Eye (tissue), 1 donor: ENCODE results near the gene DTD1.

Experiments used
- DNase-seq: peaks from one replicate; pipeline ENCODE4 v3.0.0-alpha.2; 2015

The DTD1 gene

GRCh38 chr20:18666803-18667415 is 79.1 kb downstream of the DTD1 start:
- DNase-seq, result no peak

DNA sequence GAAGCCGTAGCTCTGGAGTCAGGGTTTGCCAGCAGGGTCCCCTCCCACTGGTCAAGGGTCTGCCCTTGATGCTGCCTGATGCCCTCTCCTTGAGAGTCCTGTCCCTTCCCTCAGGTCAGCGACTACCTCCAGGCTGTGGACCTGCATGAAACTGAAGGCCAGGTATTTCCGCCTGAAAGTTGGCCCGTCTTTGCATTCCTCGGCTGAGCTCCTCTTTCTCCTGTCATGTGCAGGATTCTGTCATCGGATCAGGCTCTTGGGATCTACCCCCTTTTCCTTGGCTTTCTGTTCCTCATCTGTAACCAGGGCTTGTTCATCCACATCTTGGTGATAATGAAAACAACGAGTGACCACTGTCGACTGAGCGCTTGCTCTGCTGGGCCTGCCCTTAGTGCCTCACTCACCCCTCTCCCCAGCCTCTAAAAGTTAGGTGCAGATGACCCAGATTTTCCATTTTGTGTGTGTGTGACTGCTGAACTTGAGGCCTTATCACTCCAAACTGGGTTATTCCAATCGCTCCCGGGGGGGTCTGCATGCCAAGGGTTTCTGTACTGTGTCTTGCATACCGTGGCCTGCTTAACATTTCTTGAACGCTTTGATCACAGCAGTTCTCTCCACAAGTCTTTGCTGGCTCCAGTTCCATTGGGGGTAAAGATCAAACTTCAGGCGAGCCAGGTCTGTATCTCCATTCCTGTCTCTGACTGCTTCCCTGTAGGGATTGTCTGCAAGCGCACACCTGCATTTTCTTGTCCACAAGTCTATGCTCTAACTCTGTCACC is 81.6 kb downstream of the DTD1 start:
- no peak for DNase-seq

DNA sequence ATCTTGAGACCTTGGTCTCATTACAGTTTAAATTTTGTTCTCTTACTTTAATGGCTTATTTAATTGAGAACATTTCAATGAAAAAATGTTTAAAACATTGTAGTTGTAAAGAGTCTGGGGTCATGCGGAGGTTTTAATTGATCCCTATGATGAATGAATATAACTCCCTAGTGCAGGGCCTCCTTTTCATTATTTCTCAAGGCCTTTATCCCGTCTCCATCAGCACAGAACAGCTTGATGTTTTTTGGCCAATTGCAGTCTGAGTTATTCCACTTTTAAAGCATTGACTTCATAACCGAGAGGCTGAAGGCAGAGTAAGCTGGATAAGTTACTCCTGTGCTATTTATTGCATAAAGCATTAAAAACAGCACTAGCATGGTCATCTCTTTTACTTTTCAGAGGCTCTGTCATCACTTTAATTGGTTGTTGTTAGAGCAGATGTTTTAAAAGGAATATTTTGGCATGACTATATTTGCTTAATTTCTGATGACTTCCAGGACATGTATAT is 83.4 kb downstream of the DTD1 start:
- no peak for DNase-seq

- peak; percentile 43 for DNase-seq
Measured at GRCh38 chr20:18672834-18673233, 85.0 kb downstream of the DTD1 start.

DNA sequence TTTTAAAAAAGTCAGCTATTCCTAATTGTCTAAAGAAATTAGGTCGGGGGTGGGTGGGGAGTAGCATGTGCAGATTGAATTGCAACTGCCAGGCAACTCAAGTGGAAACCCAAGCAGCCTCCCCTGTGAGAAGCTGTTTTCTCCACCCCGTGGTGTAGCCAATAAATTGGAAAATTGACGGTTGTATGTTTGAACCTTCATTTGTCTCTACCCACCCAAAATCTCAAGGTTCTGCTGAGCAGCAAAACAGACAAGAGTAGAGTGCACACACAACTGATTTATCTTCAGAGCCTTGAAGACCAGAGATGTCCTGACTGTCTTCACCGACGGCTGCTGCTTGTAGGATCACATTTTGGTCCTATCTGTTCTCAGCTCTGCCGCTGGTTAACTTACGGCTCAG is 88.5 kb downstream of the DTD1 start:
- DNase-seq, result peak; percentile 70

- DNase-seq, result no peak
Measured at GRCh38 chr20:18677126-18677525, 89.3 kb downstream of the DTD1 start.

DNA sequence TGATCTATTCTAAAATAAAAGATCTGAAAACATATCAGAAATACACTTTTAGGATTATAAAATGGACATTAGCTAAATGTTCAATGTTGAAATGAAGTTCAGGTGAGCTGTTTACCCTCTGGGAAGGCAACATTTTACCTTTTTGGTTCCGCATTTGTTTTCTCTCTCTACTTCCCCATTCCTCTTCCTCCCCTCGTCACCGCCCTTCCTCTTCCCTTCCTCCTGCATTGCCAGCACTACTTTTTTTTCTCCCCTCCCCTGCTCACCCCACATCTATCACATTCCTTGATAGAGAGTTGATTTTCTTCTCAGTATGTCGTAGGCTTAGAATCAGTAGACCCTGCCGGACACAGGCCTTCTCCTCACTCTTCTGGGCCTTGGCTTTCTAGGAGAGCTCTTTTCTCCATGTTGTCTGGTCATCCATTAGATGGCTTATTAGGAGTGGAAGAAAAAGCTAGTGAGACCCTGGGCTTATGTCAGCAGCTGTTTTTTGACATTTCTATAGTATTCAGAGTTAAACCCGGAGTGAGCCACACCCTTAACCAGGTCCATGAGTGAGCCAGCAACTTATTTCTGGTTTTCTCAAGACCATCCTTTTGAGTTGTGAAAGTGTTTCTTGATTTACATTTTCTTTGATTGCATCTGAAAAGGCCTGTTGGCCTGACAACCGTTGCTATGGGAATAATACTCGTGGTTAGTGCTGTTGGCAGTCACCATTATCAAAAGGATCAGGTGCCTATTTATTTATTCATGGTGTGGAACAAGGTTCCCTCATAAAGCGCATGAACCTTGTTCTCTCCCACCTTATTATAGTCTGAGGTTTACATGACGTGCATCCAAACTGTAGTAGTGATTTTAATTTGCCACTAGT is 90.9 kb downstream of the DTD1 start:
- DNase-seq, result peak; percentile 70

DNA sequence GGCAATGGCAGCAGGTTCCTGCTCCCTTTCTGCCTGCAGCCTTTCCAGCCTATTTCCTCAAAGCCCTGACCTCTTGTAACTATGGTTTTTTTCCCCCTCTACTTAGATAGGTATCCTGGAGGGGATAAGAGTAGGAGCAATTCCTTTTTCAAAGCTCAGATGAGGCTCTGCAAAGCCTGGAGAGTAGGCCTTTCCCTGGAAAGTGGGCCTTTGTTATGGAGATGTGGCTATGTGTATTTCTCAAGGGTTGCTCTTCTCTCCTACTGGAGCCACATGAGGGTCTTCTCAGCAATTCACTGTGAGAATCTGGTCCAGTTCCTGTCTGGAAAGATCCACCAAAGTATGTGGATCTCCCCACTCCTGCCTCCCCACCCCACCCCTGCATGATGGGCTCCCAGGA is 96.0 kb downstream of the DTD1 start:
- DNase-seq, result no peak

DNA sequence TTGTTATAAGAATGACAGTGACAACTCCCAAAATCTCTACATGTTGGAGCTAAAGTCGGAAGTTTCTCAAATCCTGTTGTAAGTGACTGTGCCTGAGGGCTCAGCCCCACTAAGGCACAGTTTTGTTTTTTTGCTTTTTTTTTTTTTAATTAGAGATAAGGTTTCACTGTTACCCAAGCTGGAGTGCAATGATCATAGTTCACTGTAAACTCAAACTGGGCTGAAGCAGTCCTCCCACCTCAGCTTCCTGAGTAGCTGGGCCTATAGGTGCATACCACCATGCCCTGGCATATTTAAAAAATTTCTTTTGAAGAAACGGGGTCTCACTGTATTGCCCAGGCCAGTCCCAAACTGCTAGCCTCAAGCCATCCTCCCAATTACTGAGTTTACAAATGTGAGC is 96.9 kb downstream of the DTD1 start:
- DNase-seq, result no peak

- DNase-seq, result no peak
Measured at GRCh38 chr20:18685406-18685805, 97.6 kb downstream of the DTD1 start.

DNA sequence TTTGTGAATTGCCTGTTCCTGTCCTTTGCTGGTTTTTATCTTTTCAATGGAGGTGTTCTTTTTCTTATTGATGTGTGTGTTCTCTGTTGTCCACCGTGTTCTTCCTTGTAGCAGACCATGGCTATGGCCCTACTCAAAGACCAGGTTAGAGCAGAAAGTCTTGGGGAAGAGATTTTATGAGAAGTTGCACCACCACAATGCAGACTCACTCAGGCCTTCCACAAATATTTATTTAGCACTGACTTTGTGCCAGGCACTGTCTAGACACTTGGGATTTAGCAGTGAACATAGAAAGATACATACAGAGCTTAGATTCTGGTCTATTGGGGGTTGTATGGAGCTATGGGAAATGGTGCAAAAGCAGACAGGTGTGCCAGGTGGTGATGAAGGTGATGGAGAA is 98.8 kb downstream of the DTD1 start:
- no peak for DNase-seq

DNA sequence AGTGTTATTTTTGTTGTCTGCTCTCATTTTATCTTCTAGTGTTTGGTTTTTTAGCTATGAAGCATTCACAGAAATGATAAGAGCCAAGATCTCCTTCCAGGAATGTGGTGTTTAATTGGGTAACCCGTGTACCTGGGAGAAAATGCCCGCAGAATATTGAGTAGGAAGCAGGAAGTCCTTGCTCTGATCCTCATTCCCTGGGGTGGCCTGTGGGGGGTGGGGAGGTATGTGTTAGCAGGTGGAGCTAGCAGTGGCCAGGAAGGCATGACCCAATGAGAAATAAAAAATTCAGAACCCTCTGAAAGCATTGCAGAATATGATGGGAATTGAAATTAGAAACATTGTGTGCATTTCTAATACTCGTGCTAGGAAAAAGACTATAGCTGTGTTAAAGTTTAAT is 100.8 kb downstream of the DTD1 start:
- no peak for DNase-seq

DNA sequence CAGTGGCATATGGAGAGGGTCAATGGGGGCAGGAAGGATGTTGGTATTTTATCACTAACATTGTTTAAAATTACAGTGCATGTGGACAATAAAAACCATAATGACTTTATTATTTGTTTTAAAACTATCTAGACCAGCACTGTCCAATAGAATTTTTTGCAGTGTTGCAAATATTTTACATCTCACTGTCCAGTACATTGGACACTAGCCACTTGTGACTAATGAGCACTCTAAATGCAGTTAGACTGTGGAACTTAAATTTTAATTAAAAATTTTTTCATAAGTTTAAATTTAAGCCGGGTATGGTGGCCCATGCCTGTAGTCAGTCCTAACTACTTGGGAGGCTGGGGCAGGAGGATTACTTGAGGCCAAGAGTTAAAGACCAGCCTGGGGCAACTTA is 101.7 kb downstream of the DTD1 start:
- no peak for DNase-seq

DNA sequence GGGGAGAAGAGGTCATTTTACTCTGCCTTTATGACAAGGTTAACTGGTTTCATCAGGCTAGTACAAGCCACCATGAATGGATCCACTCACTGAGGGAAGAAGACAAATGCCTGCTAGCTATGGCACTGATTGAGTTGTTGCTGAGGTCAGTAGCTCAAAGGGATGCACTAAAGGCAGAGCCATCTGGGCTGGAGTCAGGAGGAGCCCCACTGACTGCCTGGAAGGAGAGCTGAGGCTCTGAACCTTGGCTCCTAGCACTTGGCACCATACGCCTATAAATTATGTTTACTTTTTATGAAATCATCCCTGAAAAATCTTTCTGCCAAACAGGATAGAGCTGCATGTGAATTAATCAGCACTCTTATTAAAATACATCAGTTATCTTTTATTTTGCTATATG is 104.6 kb downstream of the DTD1 start:
- DNase-seq, result no peak

DNA sequence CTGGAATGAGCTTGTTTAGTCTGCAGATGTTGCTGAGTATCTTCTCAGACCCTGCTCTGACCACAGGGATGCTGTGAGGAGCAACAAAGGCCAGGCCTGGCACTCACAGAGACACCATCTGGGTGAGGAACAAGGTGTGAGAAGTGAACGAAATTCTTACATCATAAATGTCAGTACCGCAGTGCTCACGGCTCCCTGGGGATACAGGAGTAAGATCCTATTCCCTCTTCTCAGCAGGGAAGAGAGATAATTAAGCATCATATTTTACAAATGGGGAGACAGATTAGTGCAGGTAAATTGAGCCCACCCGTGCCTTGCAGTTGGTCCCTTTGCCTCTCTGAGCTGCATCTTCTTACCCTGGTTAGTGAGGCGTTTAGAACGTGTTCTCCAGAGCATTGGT is 106.2 kb downstream of the DTD1 start:
- DNase-seq, result peak; percentile 46

DNA sequence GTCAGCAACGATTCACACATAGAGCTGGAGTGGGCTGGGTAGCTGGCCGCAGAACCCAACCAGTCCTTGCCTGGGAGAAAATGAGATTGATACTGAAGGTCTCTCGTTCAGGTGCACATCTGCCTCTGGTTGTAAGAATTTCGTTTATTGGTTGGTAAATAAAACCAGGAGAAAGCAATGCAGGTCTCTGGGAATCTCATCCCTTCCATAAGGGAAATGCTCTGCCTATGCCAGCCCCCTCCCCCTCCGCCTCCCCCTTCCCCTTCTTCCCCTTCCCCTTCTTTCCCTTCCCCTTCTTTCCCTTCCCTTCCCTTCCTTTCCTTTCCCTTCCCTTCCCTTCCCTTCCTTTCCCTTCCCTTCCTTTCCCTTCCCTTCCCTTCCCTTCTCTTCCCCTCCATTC is 107.3 kb downstream of the DTD1 start:
- DNase-seq, result no peak

DNA sequence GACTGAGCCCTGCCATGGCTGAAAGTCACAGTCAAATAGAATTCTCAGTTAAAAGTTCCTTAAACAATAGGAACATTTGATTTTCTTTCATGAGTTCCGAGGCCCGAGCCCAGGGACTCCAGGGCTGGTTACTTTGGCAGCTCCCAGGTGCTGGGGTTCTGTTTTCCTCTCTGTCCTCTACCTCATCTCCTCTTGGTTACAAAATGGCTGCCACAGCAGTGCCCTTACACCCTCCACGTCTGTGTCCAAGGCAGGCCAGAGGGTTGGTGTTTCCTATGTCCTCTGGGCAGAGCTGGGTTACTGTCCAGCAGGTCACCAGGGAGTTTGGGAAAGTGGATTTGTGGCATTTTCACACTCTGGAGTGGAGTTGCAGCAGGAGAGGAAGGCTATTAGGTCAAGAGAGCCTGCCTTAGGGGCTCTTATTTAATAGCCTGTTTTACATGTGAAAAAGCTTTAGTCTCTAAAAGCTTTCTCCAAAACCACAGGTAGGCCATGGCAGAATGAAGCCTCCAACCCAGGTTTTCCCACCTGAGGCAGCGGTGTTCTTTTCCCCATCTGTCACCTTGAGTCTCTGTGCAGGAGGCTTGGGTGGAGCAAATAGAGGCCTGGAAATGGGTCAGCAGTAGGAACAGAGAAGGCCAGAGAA is 111.0 kb downstream of the DTD1 start:
- DNase-seq, result no peak

GRCh38 chr20:18701969-18702368 is 114.1 kb downstream of the DTD1 start:
- DNase-seq, result no peak

DNA sequence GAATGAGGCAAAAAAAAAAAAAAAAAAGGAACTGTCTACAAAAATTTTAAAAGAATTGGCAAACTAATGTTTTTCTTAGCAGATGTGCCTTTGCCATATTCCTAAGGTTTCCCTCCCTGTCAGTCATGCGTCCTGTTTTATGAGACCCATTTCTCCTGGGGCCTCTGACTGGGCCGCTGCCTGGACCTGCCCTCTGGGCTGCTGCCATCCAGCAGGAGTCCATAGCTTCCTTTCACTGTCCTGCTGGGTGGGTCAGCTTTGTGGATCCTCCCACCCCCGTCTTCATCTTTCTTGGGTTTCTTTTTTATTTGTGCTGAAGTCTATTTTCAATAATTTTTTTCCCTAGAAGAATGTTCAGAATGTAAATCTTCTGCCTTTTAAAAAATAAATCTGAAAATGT is 114.9 kb downstream of the DTD1 start:
- no peak for DNase-seq

DNA sequence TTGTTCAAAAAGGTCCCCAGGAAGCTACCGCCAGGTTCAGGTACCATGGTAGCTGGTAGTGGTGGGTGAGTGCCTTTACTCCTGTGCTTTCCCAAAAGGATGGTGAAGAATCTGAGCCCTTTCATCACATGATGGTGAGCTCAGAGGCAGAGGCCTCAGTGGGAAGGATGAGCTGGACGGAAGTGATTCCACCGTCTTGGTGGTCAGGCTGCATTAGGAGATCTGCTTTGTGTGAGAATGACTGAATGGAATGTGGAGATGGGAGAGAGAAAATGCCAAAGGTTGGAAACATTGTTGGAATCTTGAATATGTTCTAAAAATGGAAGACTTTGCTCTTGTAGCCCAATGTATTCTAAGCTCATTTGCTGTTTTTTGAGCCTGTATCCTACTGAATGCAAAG is 117.6 kb downstream of the DTD1 start:
- no peak for DNase-seq

- DNase-seq, result no peak
Measured at GRCh38 chr20:18705910-18706309, 118.1 kb downstream of the DTD1 start.

DNA sequence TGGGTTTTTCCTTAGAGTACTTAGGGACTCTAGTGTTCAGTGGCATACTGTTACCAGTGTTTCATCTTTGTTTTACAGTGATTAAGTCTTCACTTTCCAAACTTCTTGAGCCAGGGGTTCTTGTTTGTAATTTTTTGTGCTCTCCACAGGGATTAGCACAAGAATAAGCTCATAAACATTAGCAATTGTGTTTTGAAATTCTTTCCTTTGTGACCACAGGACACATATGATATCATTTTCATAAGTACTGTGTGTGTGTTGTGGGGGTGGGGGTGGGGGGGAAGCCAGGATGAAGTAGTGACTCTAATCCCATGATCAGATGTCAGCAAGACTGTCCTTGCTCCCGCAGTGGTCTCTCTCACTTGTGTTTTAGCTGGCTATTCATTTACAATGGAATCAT is 124.3 kb downstream of the DTD1 start:
- DNase-seq, result no peak

DNA sequence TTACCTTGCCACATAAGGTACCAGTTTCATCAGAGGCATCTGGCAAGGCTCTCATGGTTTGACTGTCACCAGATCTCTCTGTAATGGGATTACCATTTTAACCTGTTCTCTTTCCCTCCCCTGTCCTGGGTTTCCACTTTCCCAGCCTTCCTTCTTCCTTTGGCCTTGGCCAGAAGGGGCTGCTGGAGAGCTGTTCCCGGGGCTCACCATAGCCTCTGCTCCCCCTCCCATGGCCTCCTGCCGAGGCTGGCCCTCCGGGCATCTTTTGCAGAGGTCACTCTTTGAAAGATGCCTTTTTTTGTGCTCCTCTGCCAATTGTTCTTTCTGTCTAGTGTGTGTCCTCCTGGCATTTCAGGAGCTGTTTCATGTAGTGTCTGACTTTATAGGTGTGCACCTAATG is 125.0 kb downstream of the DTD1 start:
- peak; percentile 54 for DNase-seq
